Peyer's patch (tissue), 4 donors: ENCODE results near the gene NCK2.

ENCODE experiments used
- CTCF ChIP-seq, 6 experiments: fragments of 450-650 bp in 4 of 6; fragments of 200-600 bp in 2 of 6; sonication (generic) in 1 of 6; IDR thresholded peaks; one replicate each; pipeline ENCODE4 v1.5.1; 2017 to 2019; ENCODE audit warnings: antibody characterized with exemption in 6 of 6, mild to moderate bottlenecking in 3 of 6, moderate library complexity in 1 of 6
- POLR2A ChIP-seq, 2 donors: fragments of 450-650 bp; IDR thresholded peaks; one replicate each; pipeline ENCODE4 v1.5.1; 2017; ENCODE audit warnings: antibody characterized with exemption in 2 of 2, mild to moderate bottlenecking in 2 of 2, moderate library complexity in 2 of 2

GRCh38 chr2:105731511-105731910 is 13.2 kb upstream of the NCK2 start:
- TF ChIP-seq POLR2A (IDR thresholded peaks at IDR 0.05), result no peak
- no peak for TF ChIP-seq CTCF (IDR thresholded peaks at IDR 0.05)
